ENCODE results near the gene GXYLT2.

Gene GXYLT2

DNA sequence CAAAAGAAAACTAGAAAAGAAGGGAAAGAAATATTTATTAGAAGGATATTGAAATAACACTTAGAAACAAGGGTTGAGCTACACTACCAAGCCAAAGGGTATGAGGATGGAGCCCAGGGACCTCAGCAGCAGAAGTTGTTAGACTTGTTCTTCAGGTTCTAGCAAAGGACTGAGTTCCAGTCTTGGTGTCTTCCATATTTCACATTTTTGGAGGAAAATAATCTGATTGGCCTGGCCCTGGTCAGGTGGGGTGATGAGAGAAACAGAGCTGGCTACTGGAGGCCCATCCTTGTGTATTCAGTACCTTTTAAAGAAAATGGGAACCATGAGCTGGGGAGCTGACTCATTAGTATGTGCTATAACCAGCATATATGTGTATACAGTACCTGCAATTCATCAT is 137.0 kb downstream of the GXYLT2 start:
- peak; percentile 35 for DNase-seq

DNA sequence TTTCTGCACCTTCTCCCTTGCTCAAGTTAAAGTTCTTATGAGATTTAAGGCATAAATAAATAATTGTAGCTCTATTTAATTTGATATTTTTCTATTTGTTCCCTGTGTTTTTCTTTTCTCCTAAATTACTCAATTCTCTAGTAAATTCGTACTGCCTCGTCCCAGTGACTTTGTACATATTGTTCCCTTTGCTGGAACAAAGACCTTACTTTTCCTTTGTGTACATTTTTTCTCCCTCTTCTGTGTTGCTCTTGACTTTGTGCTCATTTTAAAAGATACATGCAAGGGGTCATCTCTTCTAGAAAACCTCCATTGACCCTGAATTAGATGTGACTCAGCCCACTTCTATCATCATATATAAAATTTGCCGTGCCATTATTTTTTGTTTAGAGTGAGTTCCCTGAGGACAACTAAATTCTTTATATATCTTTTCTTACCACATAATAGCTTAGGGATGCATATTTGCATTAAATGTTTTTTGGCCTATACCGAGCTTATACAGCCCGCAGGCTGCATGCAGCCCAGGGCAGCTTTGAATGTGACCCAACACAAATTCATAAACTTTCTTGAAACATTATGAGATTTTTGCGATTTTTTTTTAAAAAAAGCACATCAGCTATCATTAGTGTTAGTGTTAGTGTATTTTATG is 138.4 kb downstream of the GXYLT2 start:
- DNase-seq: no peak
